GM23248 (cell line): ENCODE data around the gene DOC2A. TPM values are rescaled to one million over a fixed set of nuclear protein-coding genes. Genes with fewer than 3 reads are reported as not detected.
"Not testable (repeated sequence)": the region's sequence is repeated elsewhere in the genome, so short reads cannot be mapped to it uniquely, and the experiment has no call there.

ENCODE experiments used
- DNase-seq: peaks from one replicate; pipeline ENCODE4 v3.0.0-alpha.2; 2015
- H2AFZ ChIP-seq: fragments of 200-600 bp; sonication (generic); 2 replicates; pipeline ENCODE4 v1.6.1; 2016; ENCODE audit warnings: antibody characterized with exemption
- H3F3A ChIP-seq: fragments of 200-600 bp; sonication (generic); 2 replicates; pipeline ENCODE4 v1.6.1; 2016; ENCODE audit warnings: mild to moderate bottlenecking, antibody characterized with exemption, mixed run types; ENCODE audit not compliant: insufficient read depth
- H3K27ac ChIP-seq: fragments of 200-600 bp; sonication (generic); 2 replicates; pipeline ENCODE4 v1.5.1; 2016; ENCODE audit warnings: mild to moderate bottlenecking
- H3K27me3 ChIP-seq: fragments of 200-600 bp; sonication (generic); replicated peaks from 2 replicates; pipeline ENCODE4 v1.6.1; 2016; ENCODE audit warnings: mild to moderate bottlenecking; ENCODE audit not compliant: insufficient read depth
- H3K36me3 ChIP-seq: fragments of 200-600 bp; sonication (generic); 2 replicates; pipeline ENCODE4 v1.6.1; 2016; ENCODE audit warnings: low read depth, mild to moderate bottlenecking
- H3K4me1 ChIP-seq: fragments of 200-600 bp; sonication (generic); 2 replicates; pipeline ENCODE4 v1.6.1; 2016; ENCODE audit warnings: mild to moderate bottlenecking; ENCODE audit not compliant: insufficient read depth
- H3K4me2 ChIP-seq: fragments of 200-600 bp; sonication (generic); one replicate; pipeline ENCODE4 v1.6.1; 2016; ENCODE audit warnings: mild to moderate bottlenecking; ENCODE audit not compliant: unreplicated experiment
- H3K4me3 ChIP-seq: fragments of 200-600 bp; sonication (generic); 2 replicates; pipeline ENCODE4 v1.5.1; 2016; ENCODE audit warnings: mild to moderate bottlenecking
- H3K79me2 ChIP-seq: fragments of 200-600 bp; sonication (generic); 2 replicates; pipeline ENCODE4 v1.6.1; 2016; ENCODE audit warnings: mild to moderate bottlenecking; ENCODE audit not compliant: insufficient read depth
- H3K9ac ChIP-seq: fragments of 200-600 bp; sonication (generic); 2 replicates; pipeline ENCODE4 v1.6.1; 2016; ENCODE audit warnings: mild to moderate bottlenecking
- H3K9me2 ChIP-seq: fragments of 200-600 bp; sonication (generic); 2 replicates; pipeline ENCODE4 v1.6.1; 2016; ENCODE audit warnings: mixed run types, mild to moderate bottlenecking, moderate library complexity; ENCODE audit not compliant: insufficient read depth
- H3K9me3 ChIP-seq: fragments of 200-600 bp; sonication (generic); one replicate; pipeline ENCODE4 v1.6.1; 2017; ENCODE audit warnings: low read depth
- H4K20me1 ChIP-seq: fragments of 200-600 bp; sonication (generic); 2 replicates; pipeline ENCODE4 v1.6.0; 2016; ENCODE audit not compliant: insufficient read depth
- EZH2 ChIP-seq: fragments of 200-600 bp; sonication (generic); IDR thresholded peaks from 2 replicates; pipeline ENCODE4 v1.6.1; 2018; ENCODE audit warnings: antibody characterized with exemption, mild to moderate bottlenecking; ENCODE audit not compliant: insufficient read depth, poor library complexity, severe bottlenecking
- EZH2phosphoT487 ChIP-seq: fragments of 200-600 bp; sonication (generic); IDR thresholded peaks from 2 replicates; pipeline ENCODE4 v1.6.1; 2018; ENCODE audit warnings: antibody characterized with exemption, moderate library complexity, mild to moderate bottlenecking, low read depth; ENCODE audit not compliant: insufficient read depth
- WGBS, 2 experiments: methylation state at CpG; one replicate each; pipeline ENCODE4 v1.1.6; 2015 to 2017; ENCODE audit warnings: low lambda C conversion rate in 2 of 2, low coverage in 1 of 2; ENCODE audit errors: missing lambda C conversion rate in 2 of 2; 5-methylcytosine and 5-hydroxymethylcytosine counted together
- in situ Hi-C: fragments of 300-500 bp; cut with MboI; formaldehyde crosslinking; loops from 2 replicates; pipeline ENCODE4 v1.15.0; 2020
- polyA plus RNA-seq: library from polyadenylated mRNA; unstranded; fragments of >200 nt; fragmentation: Nextera tagmentation; extraction: Ambion mirVana; gene quantifications from 2 replicates; pipeline ENCODE4 v1.2.1, GENCODE V29; 2016
- total RNA-seq: library from RNA; depleted of rRNA; stranded (reverse); fragments of >200 nt; shearing (Covaris generic); gene quantifications from 2 replicates; pipeline ENCODE4 v1.2.3, GENCODE V29; 2014

DOC2A gene
- total and polyA plus RNA-seq, 2 experiments from 2014 or later = not detected

DNA sequence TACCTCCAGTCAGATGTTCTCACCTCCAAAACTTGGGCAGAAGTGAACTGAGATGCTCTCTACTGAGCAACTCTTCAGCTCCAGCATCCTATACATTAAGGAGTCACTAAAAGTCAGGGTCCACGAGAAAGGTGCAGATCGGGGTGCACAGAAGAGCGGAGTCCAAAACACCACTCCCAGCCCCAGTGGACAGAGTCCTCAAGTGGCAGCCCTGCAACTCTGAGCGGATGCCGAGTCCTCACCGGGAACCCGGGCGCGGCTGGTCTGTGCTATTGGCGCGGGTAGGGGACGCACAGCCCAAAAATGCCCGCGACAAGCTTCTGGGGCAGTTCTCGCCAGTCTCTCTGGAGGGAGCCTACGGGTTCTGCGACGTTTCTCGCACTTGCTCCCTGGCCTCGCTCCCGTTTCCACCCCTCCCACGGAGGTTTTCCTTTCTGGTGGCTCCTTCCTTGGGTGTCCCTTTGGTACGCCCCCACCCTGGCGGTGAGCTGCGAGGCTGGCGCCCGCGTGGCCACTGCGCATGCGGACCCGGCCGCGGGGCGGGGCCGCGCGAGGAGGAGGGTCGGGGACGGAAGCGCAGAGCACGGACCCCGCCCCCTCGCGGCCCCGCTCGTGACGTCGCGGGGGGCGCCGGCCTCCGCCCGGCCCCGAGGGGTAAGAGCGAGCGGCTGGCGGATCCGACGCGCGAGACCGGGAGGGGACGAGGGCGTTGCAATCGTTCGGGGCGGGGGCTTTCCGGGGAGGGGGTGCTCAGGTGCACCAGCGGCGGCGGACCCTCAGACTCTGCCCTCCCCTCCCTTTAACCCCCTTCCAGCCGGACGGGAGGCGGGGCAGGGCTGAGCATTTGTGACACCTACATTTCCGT lies 49.1 kb downstream of the DOC2A start, which contains the start of gene TMEM219:
TMEM219 (plus strand) TSS at position 601 of the 865 bp plus-strand sequence. CDS start 1,065 bp downstream, outside the sequence.
- H3F3A ChIP-seq = no peaks in the 10 kb centered on the region
- no peaks in the 10 kb centered on the region for H3K27me3 ChIP-seq
- no peak for TF ChIP-seq EZH2phosphoT487
- TF ChIP-seq EZH2 = no peak
- peaks cover 9% of the 10 kb centered on the region; the same call in 1 of the 2 replicates for H3K4me1 ChIP-seq
- no peaks in the 10 kb centered on the region for H3K9me2 ChIP-seq
- H3K4me3 ChIP-seq = peak within 1 kb of the TSS; percentile 78
- peak within 1 kb of the TSS; percentile 77 for H2AFZ ChIP-seq
- H3K9ac ChIP-seq = peak within 1 kb of the TSS; percentile 87
- peak within 1 kb of the TSS; percentile 95 for H3K4me2 ChIP-seq
- H3K27ac ChIP-seq = peak within 1 kb of the TSS; percentile 74
- in situ Hi-C loops = no loop called here
- no peaks in the 10 kb centered on the region for H3K9me3 ChIP-seq
- WGBS, 2 experiments = 1 to 3% methylated on average over 33 to 69 of the region's 75 CpGs
- no peaks in the 10 kb centered on the region for H4K20me1 ChIP-seq
- peak; percentile 94 for DNase-seq
- H3K79me2 ChIP-seq = peaks cover 23% of the 10 kb centered on the region
- H3K36me3 ChIP-seq = no peaks in the 10 kb centered on the region

DNA sequence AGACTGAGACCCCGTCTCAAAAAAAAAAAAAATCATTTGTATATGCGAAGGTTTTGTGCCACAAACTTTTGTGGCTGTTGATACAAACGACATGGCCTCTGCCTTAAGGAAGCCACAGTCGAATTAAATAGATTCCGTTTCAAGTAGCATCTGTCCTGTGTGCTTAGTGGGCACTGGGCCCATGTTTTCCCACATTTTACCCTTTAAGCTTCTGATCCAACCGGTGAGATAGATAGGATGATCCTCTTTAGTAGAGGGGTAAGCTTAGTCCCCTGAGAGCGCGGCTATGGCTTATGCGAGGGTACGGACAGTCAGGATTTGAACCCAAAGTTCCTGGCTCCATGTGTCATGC lies 49.7 kb downstream of the DOC2A start:
- no peaks in the 10 kb centered on the region for H4K20me1 ChIP-seq
- H3K36me3 ChIP-seq = no peaks in the 10 kb centered on the region
- H3F3A ChIP-seq = no peaks in the 10 kb centered on the region
- peak overlapping the region; percentile 95 for H3K4me2 ChIP-seq
- DNase-seq = peak; percentile 8
- H3K9ac ChIP-seq = peak overlapping the region; percentile 87
- peak overlapping the region; percentile 77 for H2AFZ ChIP-seq
- 0 out of 2 replicates have a peak overlapping the region, but pooled peaks have one; percentile 74 for H3K27ac ChIP-seq
- TF ChIP-seq EZH2 (no peak), EZH2phosphoT487 (no peak)
- H3K79me2 ChIP-seq = peaks cover 22% of the 10 kb centered on the region
- no peaks in the 10 kb centered on the region for H3K9me3 ChIP-seq
- peak overlapping the region; percentile 78 for H3K4me3 ChIP-seq
- no peaks in the 10 kb centered on the region for H3K27me3 ChIP-seq
- no peaks in the 10 kb centered on the region for H3K9me2 ChIP-seq
- 58 to 61% methylated on average over 10 of the region's 10 CpGs for WGBS, 2 experiments
- H3K4me1 ChIP-seq = peaks cover 9% of the 10 kb centered on the region; the same call in 1 of the 2 replicates
- in situ Hi-C loops = no loop called here

DNA sequence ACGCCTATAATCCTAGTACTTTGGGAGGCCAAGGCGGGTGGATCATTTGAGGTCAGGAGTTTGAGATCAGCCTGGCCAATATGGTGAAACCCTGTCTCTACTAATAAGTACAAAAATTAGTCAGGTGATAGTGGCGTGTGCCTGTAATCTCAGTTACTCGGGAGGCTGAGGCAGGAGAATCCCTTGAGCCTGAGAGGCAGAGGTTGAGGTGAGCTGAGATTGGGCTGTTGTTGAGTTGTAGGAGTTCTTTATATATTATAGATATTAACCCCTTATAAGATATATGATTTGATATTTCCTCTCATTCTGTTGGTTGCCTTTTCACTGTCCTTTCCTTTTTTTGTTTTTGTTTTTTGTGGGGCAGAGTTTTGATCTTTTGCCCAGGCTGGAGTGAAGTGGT lies 51.0 kb downstream of the DOC2A start:
- DNase-seq, in situ Hi-C loops: not testable (repeated sequence)

DNA sequence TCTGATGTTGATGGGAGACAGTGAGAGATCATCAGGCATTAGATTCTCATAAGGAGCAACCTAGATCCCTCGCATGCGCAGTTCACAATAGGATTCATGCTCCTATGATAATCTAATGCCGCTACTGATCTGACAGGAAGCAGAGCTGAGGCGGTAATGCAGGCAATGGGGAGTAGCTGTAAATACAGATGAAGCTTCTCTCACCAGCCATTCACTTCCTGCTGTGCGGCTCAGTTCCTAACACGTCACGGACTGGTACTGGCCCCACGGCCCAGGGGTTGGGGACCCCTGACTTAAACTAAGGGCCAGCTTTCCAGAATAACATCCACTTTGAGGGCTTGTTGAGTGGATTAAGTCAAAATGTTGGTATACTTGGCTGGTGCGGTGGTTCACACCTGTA lies 51.5 kb downstream of the DOC2A start:
- peaks cover 9% of the 10 kb centered on the region; the same call in 1 of the 2 replicates for H3K4me1 ChIP-seq

More for the DNA sequence above, 51.0 kb downstream of the DOC2A start:
- not testable (repeated sequence) for H3F3A ChIP-seq, H3K36me3 ChIP-seq, H3K4me1 ChIP-seq, H3K9ac ChIP-seq, H3K27me3 ChIP-seq, H2AFZ ChIP-seq, H3K4me3 ChIP-seq, H3K9me3 ChIP-seq, H3K27ac ChIP-seq, H3K4me2 ChIP-seq, H4K20me1 ChIP-seq, H3K9me2 ChIP-seq
- H3K79me2 ChIP-seq = peaks cover 18% of the 10 kb centered on the region
- 73 to 82% methylated on average over 4 of the region's 4 CpGs for WGBS, 2 experiments

More for the DNA sequence above, 51.5 kb downstream of the DOC2A start:
- Histone ChIP-seq H4K20me1 (no peaks in the 10 kb centered on the region), H3K4me3 (no peak overlapping the region), H3K27me3 (no peaks in the 10 kb centered on the region), H3K79me2 (peaks cover 16% of the 10 kb centered on the region; the same call in 1 of the 2 replicates), H3F3A (no peaks in the 10 kb centered on the region), H3K9me3 (no peaks in the 10 kb centered on the region), H2AFZ (no peak overlapping the region), H3K27ac (no peak overlapping the region), H3K9me2 (no peaks in the 10 kb centered on the region), H3K36me3 (no peaks in the 10 kb centered on the region), H3K4me2 (no peak overlapping the region), H3K9ac (no peak overlapping the region)
- in situ Hi-C loops = no loop called here
- DNase-seq = no peak
- WGBS, 2 experiments = 82 to 85% methylated on average over 9 of the region's 9 CpGs
- TF ChIP-seq EZH2 (no peak), EZH2phosphoT487 (no peak)
